DND-41 (cell line): ENCODE measurements around the gene ASIC5.

Experiments
- ATAC-seq: fragments of 200-7000 bp; cut with Tn5 transposase; 3 replicates; pipeline ENCODE4 v1.9.1; 2021; ENCODE audit warnings: low read depth; ENCODE audit not compliant: insufficient read depth
- DNase-seq: peaks from one replicate; pipeline ENCODE4 v3.0.0-alpha.2; 2020
- H2AFZ ChIP-seq: 2 replicates; pipeline ENCODE4 v1.6.0; 2012; ENCODE audit warnings: low read depth, low read length
- H3K27ac ChIP-seq: 2 replicates; pipeline ENCODE4 v1.5.1; 2012; ENCODE audit warnings: low read length, inconsistent platforms
- H3K27me3 ChIP-seq: fragments of 200-600 bp; sonication (generic); 2 replicates; pipeline ENCODE4 v1.6.0; 2012; ENCODE audit warnings: low read length, mild to moderate bottlenecking, inconsistent platforms; ENCODE audit not compliant: insufficient read depth, poor library complexity
- H3K36me3 ChIP-seq: 2 replicates; pipeline ENCODE4 v1.5.1; 2012; ENCODE audit warnings: low read length, inconsistent platforms; ENCODE audit not compliant: insufficient read depth
- H3K4me1 ChIP-seq: 2 replicates; pipeline ENCODE4 v1.5.1; 2012; ENCODE audit warnings: mild to moderate bottlenecking, low read length; ENCODE audit not compliant: insufficient read depth
- H3K4me2 ChIP-seq: 2 replicates; pipeline ENCODE4 v1.6.0; 2012; ENCODE audit warnings: mild to moderate bottlenecking, moderate library complexity, low read length, inconsistent platforms; ENCODE audit not compliant: insufficient read depth
- H3K4me3 ChIP-seq, 2 experiments: fragments of 200-600 bp in 1 of 2; shearing (Covaris generic) in 1 of 2; 2 replicates each; pipeline ENCODE4 v1.5.1; 2012 to 2016; ENCODE audit warnings: inconsistent platforms in 2 of 2, low read length in 2 of 2, mild to moderate bottlenecking in 2 of 2, low read depth in 1 of 2, moderate library complexity in 1 of 2
- H3K79me2 ChIP-seq: 2 replicates; pipeline ENCODE4 v1.6.0; 2012; ENCODE audit warnings: low read length, inconsistent platforms; ENCODE audit not compliant: insufficient read depth
- H3K9ac ChIP-seq: 2 replicates; pipeline ENCODE4 v1.6.0; 2012; ENCODE audit warnings: low read depth, mild to moderate bottlenecking, inconsistent platforms, low read length, moderate library complexity
- H3K9me3 ChIP-seq: 2 replicates; pipeline ENCODE4 v1.5.1; 2012; ENCODE audit warnings: low read length, moderate library complexity, mild to moderate bottlenecking, inconsistent platforms; ENCODE audit not compliant: insufficient read depth, severe bottlenecking
- H4K20me1 ChIP-seq: 2 replicates; pipeline ENCODE4 v1.6.0; 2012; ENCODE audit warnings: low read length; ENCODE audit not compliant: insufficient read depth
- EZH2 ChIP-seq: IDR thresholded peaks from 3 replicates; pipeline ENCODE4 v1.6.1; 2012; ENCODE audit warnings: borderline replicate concordance, low read depth, mild to moderate bottlenecking, moderate library complexity, low read length, inconsistent platforms; ENCODE audit not compliant: severe bottlenecking
- TF ChIP-seq, protein P1 (sequence below): IDR thresholded peaks from 2 replicates; pipeline ENCODE4 v1.5.1; 2012; ENCODE audit warnings: borderline replicate concordance, low read length, moderate library complexity, mild to moderate bottlenecking; ENCODE audit not compliant: poor library complexity, severe bottlenecking; ENCODE audit errors: extremely low read depth

The ASIC5 gene

GRCh38 chr4:155828628-155829027, 37.4 kb downstream of the ASIC5 start:
- DNase-seq (no peak), ATAC-seq (no peak)
- no peaks in the 10 kb centered on the region for H3K79me2 ChIP-seq
- no peak overlapping the region for H3K4me2 ChIP-seq
- no peaks in the 10 kb centered on the region for H3K36me3 ChIP-seq
- no peak overlapping the region for H2AFZ ChIP-seq
- H3K4me1 ChIP-seq: no peaks in the 10 kb centered on the region
- H3K4me3 ChIP-seq: no peak overlapping the region
- H3K27me3 ChIP-seq: no peaks in the 10 kb centered on the region
- no peak overlapping the region for H3K9ac ChIP-seq
- H3K27ac ChIP-seq: no peak overlapping the region
- H4K20me1 ChIP-seq: no peaks in the 10 kb centered on the region
- H3K9me3 ChIP-seq: no peaks in the 10 kb centered on the region
- TF ChIP-seq, protein P1, sequence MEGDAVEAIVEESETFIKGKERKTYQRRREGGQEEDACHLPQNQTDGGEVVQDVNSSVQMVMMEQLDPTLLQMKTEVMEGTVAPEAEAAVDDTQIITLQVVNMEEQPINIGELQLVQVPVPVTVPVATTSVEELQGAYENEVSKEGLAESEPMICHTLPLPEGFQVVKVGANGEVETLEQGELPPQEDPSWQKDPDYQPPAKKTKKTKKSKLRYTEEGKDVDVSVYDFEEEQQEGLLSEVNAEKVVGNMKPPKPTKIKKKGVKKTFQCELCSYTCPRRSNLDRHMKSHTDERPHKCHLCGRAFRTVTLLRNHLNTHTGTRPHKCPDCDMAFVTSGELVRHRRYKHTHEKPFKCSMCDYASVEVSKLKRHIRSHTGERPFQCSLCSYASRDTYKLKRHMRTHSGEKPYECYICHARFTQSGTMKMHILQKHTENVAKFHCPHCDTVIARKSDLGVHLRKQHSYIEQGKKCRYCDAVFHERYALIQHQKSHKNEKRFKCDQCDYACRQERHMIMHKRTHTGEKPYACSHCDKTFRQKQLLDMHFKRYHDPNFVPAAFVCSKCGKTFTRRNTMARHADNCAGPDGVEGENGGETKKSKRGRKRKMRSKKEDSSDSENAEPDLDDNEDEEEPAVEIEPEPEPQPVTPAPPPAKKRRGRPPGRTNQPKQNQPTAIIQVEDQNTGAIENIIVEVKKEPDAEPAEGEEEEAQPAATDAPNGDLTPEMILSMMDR: no peak
- TF ChIP-seq EZH2: no peak

DNA sequence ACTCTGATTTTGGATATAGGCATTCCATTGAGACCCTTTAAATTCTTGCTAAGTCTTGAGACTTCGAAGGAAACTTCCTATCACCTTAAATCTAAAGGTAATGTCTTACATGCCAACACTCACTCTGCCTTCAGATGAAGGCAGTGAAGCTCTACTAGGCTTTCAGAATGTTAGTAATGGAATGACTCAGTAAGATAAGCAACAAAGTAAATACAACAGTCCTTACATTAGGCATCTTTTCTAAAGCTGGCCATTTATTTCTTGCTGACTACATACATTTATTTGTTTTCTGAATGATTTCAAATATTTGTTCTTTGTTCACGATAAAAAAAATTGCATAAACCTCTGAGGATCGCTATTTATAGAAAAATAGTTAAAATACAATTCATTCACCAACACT, 43.5 kb downstream of the ASIC5 start:
- no peak for DNase-seq

DNA sequence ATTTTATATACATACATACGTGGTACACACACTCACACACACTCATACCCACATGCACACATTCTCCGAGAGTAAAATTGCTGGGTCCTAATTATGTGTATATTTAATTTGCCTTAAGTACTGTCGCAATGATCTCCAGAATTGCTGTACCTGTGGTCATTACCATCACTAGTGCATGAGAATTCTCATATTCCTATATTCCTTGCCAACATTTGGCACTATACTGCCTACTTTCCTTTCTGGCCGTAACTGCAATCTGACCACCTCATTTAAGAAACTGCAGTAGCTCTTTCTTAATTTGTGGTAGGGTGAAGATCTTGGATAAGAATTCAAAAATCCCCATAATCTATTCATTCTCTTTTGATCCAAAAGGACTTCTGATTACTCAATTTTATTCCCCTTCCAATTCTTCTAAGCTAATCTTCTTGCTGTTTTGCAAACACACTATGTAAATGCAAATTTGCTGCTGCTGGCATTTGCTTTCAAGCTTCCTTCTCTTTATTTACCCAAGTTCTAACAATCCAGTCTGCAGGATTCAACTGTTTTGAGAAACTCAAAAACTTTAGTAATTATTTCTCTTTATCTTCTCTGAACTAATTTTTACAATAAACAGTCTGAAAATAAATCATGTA, 45.1 kb downstream of the ASIC5 start:
- Histone ChIP-seq H3K9me3 (no peaks in the 10 kb centered on the region), H3K9ac (no peak overlapping the region), H3K36me3 (no peaks in the 10 kb centered on the region), H3K4me3 (no peak overlapping the region), H3K79me2 (no peaks in the 10 kb centered on the region), H4K20me1 (no peaks in the 10 kb centered on the region), H3K27ac (no peak overlapping the region), H3K4me2 (no peak overlapping the region), H3K27me3 (peaks cover 2% of the 10 kb centered on the region), H3K4me1 (no peaks in the 10 kb centered on the region), H2AFZ (no peak overlapping the region)
- TF ChIP-seq EZH2: no peak
- TF ChIP-seq, protein P1: no peak
- DNase-seq (no peak), ATAC-seq (no peak)

More for the DNA sequence above, 43.5 kb downstream of the ASIC5 start:
- Histone ChIP-seq H3K4me2 (no peak overlapping the region), H3K27ac (no peak overlapping the region), H3K9me3 (no peaks in the 10 kb centered on the region), H3K4me1 (no peaks in the 10 kb centered on the region), H3K79me2 (no peaks in the 10 kb centered on the region), H3K36me3 (no peaks in the 10 kb centered on the region), H3K27me3 (peaks cover 2% of the 10 kb centered on the region), H2AFZ (no peak overlapping the region), H3K4me3 (no peak overlapping the region), H3K9ac (no peak overlapping the region), H4K20me1 (no peaks in the 10 kb centered on the region)
- ATAC-seq: no peak
- TF ChIP-seq, protein P1: no peak
- no peak for TF ChIP-seq EZH2

- no peak overlapping the region for H2AFZ ChIP-seq
- no peaks in the 10 kb centered on the region for H3K79me2 ChIP-seq
- no peak for ATAC-seq
- H3K36me3 ChIP-seq: no peaks in the 10 kb centered on the region
- H3K4me1 ChIP-seq: no peaks in the 10 kb centered on the region
- TF ChIP-seq, protein P1: no peak
- TF ChIP-seq EZH2: no peak
- peaks cover 6% of the 10 kb centered on the region for H3K27me3 ChIP-seq
- H4K20me1 ChIP-seq: no peaks in the 10 kb centered on the region
- H3K27ac ChIP-seq: no peak overlapping the region
- H3K9me3 ChIP-seq: no peaks in the 10 kb centered on the region
- H3K4me2 ChIP-seq: no peak overlapping the region
- no peak for DNase-seq
- no peak overlapping the region for H3K9ac ChIP-seq
- no peak overlapping the region for H3K4me3 ChIP-seq
Observed at GRCh38 chr4:155819066-155819465, 47.0 kb downstream of the ASIC5 start.
